HepG2 (cell line): Measurements from ENCODE around the gene HTATIP2. TPM values are rescaled to one million over a fixed set of nuclear protein-coding genes. Genes with fewer than 3 reads are reported as not detected.

Source experiments
- ATAC-seq: fragments of 200-7000 bp; cut with Tn5 transposase; 3 replicates; pipeline ENCODE4 v1.9.1; 2020; ENCODE audit warnings: mild to moderate bottlenecking, moderate library complexity
- BruUV-seq: library from RNA; stranded (reverse); fragments of 400-500 nt; replicated peaks from 2 replicates; lab custom pipeline; 2021; lab: Mats Ljungman, UMichigan
- CTCF ChIA-PET: fragments of 300-600 bp; formaldehyde crosslinking; extraction: SDS; loops from one replicate; lab custom pipeline; 2021; ENCODE audit warnings: low total read pairs, inconsistent platforms, low intra/inter-chr PET ratio; lab: Yijun Ruan, JAX
- POLR2A ChIA-PET: fragments of 350-600 bp; sonication (Branson Sonifier 250); formaldehyde crosslinking; loops from one replicate; lab custom pipeline; 2020; ENCODE audit warnings: antibody characterized with exemption, inconsistent platforms; lab: Yijun Ruan, JAX
- DNase-seq: peaks from one replicate; pipeline ENCODE4 v3.0.0-alpha.2; 2015; ENCODE audit warnings: low spot score
- FAIRE-seq: peaks from 3 replicates; lab custom pipeline; 2011; peaks lifted over from hg19 to GRCh38; lab: Jason Lieb, UNC
- H2AFZ ChIP-seq: one replicate; pipeline ENCODE4 v1.6.1; 2011; ENCODE audit warnings: low read length, inconsistent platforms
- H3K27ac ChIP-seq: fragments of 300-600 bp; 3 replicates; pipeline ENCODE4 v1.8.0; 2011; ENCODE audit warnings: mixed run types, mild to moderate bottlenecking, mixed read lengths, low read length, inconsistent platforms; ENCODE audit not compliant: insufficient read depth; ENCODE audit errors: extremely low read length
- H3K27me3 ChIP-seq, 2 experiments: fragments of 200-600 bp in 1 of 2; 2 replicates in 1 of 2; 3 replicates in 1 of 2; pipeline versions ENCODE4 v1.6.0 to v1.8.0; 2011; ENCODE audit warnings: low read length in 2 of 2, mild to moderate bottlenecking in 2 of 2, moderate library complexity in 2 of 2, inconsistent platforms in 1 of 2; ENCODE audit not compliant: insufficient read depth in 2 of 2, control insufficient read depth in 1 of 2
- H3K36me3 ChIP-seq, 2 experiments: fragments of 200-600 bp in 1 of 2; replicated peaks in 1 of 2; 2 replicates in 1 of 2; 3 replicates in 1 of 2; pipeline versions ENCODE4 v1.5.1 to v1.8.0; 2011; ENCODE audit warnings: low read length in 2 of 2, inconsistent platforms in 1 of 2; ENCODE audit not compliant: insufficient read depth in 2 of 2, control insufficient read depth in 1 of 2
- H3K4me1 ChIP-seq: 2 replicates; pipeline ENCODE4 v1.5.1; 2012; ENCODE audit warnings: low read length, inconsistent platforms; ENCODE audit not compliant: insufficient read depth
- H3K4me2 ChIP-seq: 2 replicates; pipeline ENCODE4 v1.6.0; 2011; ENCODE audit warnings: low read depth, low read length, inconsistent platforms
- H3K4me3 ChIP-seq, 3 experiments: fragments of 200-600 bp in 1 of 3; sonication (generic), shearing (Covaris generic) in 1 of 3; replicated peaks in 1 of 3; 2 replicates each; pipeline ENCODE4 v1.5.1; 2011 to 2016; ENCODE audit warnings: low read length in 3 of 3, inconsistent platforms in 2 of 3, low read depth in 2 of 3, mild to moderate bottlenecking in 2 of 3, control low read depth in 1 of 3, mixed read lengths in 1 of 3; ENCODE audit not compliant: insufficient read depth in 1 of 3
- H3K79me2 ChIP-seq: one replicate; pipeline ENCODE4 v1.6.1; 2011; ENCODE audit warnings: low read length, inconsistent platforms; ENCODE audit not compliant: insufficient read depth
- H3K9ac ChIP-seq: 2 replicates; pipeline ENCODE4 v1.6.0; 2011; ENCODE audit warnings: mild to moderate bottlenecking, low read depth, low read length, inconsistent platforms; ENCODE audit not compliant: insufficient read depth
- H3K9me3 ChIP-seq: 2 replicates; pipeline ENCODE4 v1.5.1; 2012; ENCODE audit warnings: mild to moderate bottlenecking, low read length
- H4K20me1 ChIP-seq: 2 replicates; pipeline ENCODE4 v1.6.0; 2011; ENCODE audit warnings: inconsistent platforms, mild to moderate bottlenecking, low read length, moderate library complexity; ENCODE audit not compliant: insufficient read depth
- GATAD1 ChIP-seq: IDR thresholded peaks from 2 replicates; pipeline ENCODE4 v1.6.1; 2016; ENCODE audit warnings: missing genetic modification reagents, missing compliant biosample characterization
- HNF4A ChIP-seq: sonication (generic); formaldehyde crosslinking; IDR thresholded peaks from 2 replicates; pipeline ENCODE4 v1.4.0; 2020; ENCODE audit warnings: missing genetic modification reagents
- HNF4G ChIP-seq, 2 experiments: sonication (generic) in 1 of 2; formaldehyde crosslinking in 1 of 2; IDR thresholded peaks; 2 replicates each; pipeline versions ENCODE4 v1.4.0 to v1.6.1; 2011 to 2020; ENCODE audit warnings: borderline replicate concordance in 2 of 2, low read depth in 2 of 2, mild to moderate bottlenecking in 2 of 2, low read length in 1 of 2, missing genetic modification reagents in 1 of 2, moderate library complexity in 1 of 2
- MAX ChIP-seq: IDR thresholded peaks from 2 replicates; pipeline ENCODE4 v1.6.1; 2012; ENCODE audit warnings: inconsistent platforms
- PATZ1 ChIP-seq: sonication (generic); formaldehyde crosslinking; IDR thresholded peaks from 2 replicates; pipeline ENCODE4 v1.4.0; 2020; ENCODE audit warnings: missing genetic modification reagents
- SRY ChIP-seq: sonication (generic); formaldehyde crosslinking; IDR thresholded peaks from 2 replicates; pipeline ENCODE4 v1.8.0; 2022; ENCODE audit warnings: mild to moderate bottlenecking, missing genetic modification reagents
- ZNF281 ChIP-seq: sonication (generic); formaldehyde crosslinking; IDR thresholded peaks from 2 replicates; pipeline ENCODE4 v1.4.0; 2020; ENCODE audit warnings: missing genetic modification reagents, borderline replicate concordance
- ZNF292 ChIP-seq: sonication (generic); formaldehyde crosslinking; IDR thresholded peaks from 2 replicates; pipeline ENCODE4 v1.8.1; 2022; ENCODE audit warnings: mild to moderate bottlenecking, low read depth, missing genetic modification reagents, borderline replicate concordance
- WGBS: methylation state at CpG from one replicate; pipeline ENCODE4 v1.1.6; 2017; ENCODE audit warnings: low lambda C conversion rate; 5-methylcytosine and 5-hydroxymethylcytosine counted together
- in situ Hi-C: cut with HindIII; loops from 2 replicates; pipeline ENCODE4 v1.10.0; 2017; ENCODE audit warnings: low pct_unique_long_range_greater_than_20kb; ENCODE audit not compliant: extremely low pct_ligation_motif_present
- intact Hi-C: fragments of 100-400 bp; cut with micrococcal nuclease; formaldehyde crosslinking; loops from one replicate; pipeline ENCODE4 v1.10.0; 2022; ENCODE audit not compliant: unreplicated experiment
- polyA plus RNA-seq, 8 experiments: library from polyadenylated mRNA; depleted of rRNA in 3 of 8; stranded (reverse) in 7 of 8; unstranded in 1 of 8; fragments of >200 nt; fragmentation: Illumina TruSeq in 4 of 8; extraction: Trizol in 4 of 8; gene quantifications; 2 replicates each; pipeline versions ENCODE4 v1.2.1 to v1.2.3, GENCODE V29; 2011 to 2016; ENCODE audit warnings: low read depth in 4 of 8, missing spikeins in 1 of 8, mixed read lengths in 1 of 8; ENCODE audit not compliant: insufficient read depth in 1 of 8
- total RNA-seq, 5 experiments: library from RNA; depleted of rRNA; stranded (reverse); fragments of >200 nt; fragmentation: Illumina TruSeq; extraction: Trizol; gene quantifications; 2 replicates each; pipeline ENCODE4 v1.2.3, GENCODE V29; 2016; ENCODE audit warnings: low read depth in 1 of 5

The HTATIP2 gene
- total and polyA plus RNA-seq, 2 of the 13 experiments (the other 11 are each of a cell fraction or from before 2014, with no cell fraction given): not detected

- ChIA-PET POLR2A (no interaction called here), CTCF (no interaction called here)
- Histone ChIP-seq H3K9ac (no peak overlapping the region), H3K27ac (no peak overlapping the region), H3K4me3 (no peak overlapping the region), H3K9me3 (no peaks in the 10 kb centered on the region), H3K27me3 (no peaks in the 10 kb centered on the region; a peak in 2 of 5 replicates), H3K79me2 (no peaks in the 10 kb centered on the region), H4K20me1 (no peaks in the 10 kb centered on the region), H3K4me1 (peaks cover 11% of the 10 kb centered on the region), H3K4me2 (peak overlapping the region; percentile 1; the same call in 1 of the 2 replicates), H3K36me3 (no peaks in the 10 kb centered on the region), H2AFZ (no peak overlapping the region)
- ATAC-seq (peak; percentile 94), FAIRE-seq (no peak), DNase-seq (peak; percentile 61)
- intact Hi-C loops: no loop called here
- in situ Hi-C loops: no loop called here
- 60% methylated on average over 8 of the region's 26 CpGs for WGBS
- no TSS peak for BruUV-seq
- TF ChIP-seq ZNF292 (CRISPR knock-in tag): 0 out of 2 replicates have a peak, but pooled peaks have one; percentile 49
- peak; percentile 34; the same call in 1 of the 2 replicates for TF ChIP-seq HNF4A (CRISPR knock-in tag)
- TF ChIP-seq SRY (CRISPR knock-in tag): no peak
- no peak for TF ChIP-seq MAX
- TF ChIP-seq GATAD1 (CRISPR knock-in tag): no peak
- TF ChIP-seq HNF4G (IDR thresholded peaks at IDR 0.05; ENCODE audit: borderline replicate concordance, low read depth, low read length): 0 out of 2 replicates have a peak, but pooled peaks have one; percentile 13
- TF ChIP-seq HNF4G (CRISPR knock-in tag; IDR thresholded peaks at IDR 0.05; ENCODE audit: borderline replicate concordance, low read depth): no peak
- TF ChIP-seq ZNF281 (CRISPR knock-in tag): peak; percentile 88
- TF ChIP-seq PATZ1: peak; percentile 38; the same call in 1 of the 2 replicates
Observed at GRCh38 chr11:20342347-20343141, 21.0 kb upstream of the HTATIP2 start.
